ENCODE results near the gene BSN. TPM values are rescaled to one million over a fixed set of nuclear protein-coding genes. Genes with fewer than 3 reads are reported as not detected.
A peak's percentile ranks its signal among the peaks of the same experiment; 100 is the strongest.

Gene BSN
- polyA plus RNA-seq (2011; rRNA removed) (0.04 and 0.05 TPM in 2 replicates), polyA plus RNA-seq (2017; fragmentation: RNase III; extraction: RNeasy Plus Mini Kit Qiagen cat#74134 plus additional on column Dnase treatment) (0.03 to 0.08 TPM (median 0.08 TPM) in 3 replicates), polyA minus RNA-seq (2011; rRNA and poly(A)+ RNA removed) (0.08 and 0.10 TPM in 2 replicates)
- 0.05 and 0.09 TPM in 2 replicates for polyA plus RNA-seq (2012; cell fraction: cytosol; rRNA removed)
- polyA plus RNA-seq (2012; cell fraction: nucleus; rRNA removed) = 0.17 and 0.20 TPM in 2 replicates

- Histone ChIP-seq H3K4me1 (peaks cover 8% of the 10 kb centered on the region; the same call in 2 of the 3 replicates), H3K4me3 (peak within 1 kb of the TSS; percentile 67), H3K4me2 (peak within 1 kb of the TSS; percentile 94), H3K9me3 (no peaks in the 10 kb centered on the region), H3K27ac (peak within 1 kb of the TSS; percentile 84 to 94)
- CTCF ChIA-PET = interaction anchor here (6.2 to 7.8 kb wide), 2 partner anchors 14 to 117 kb away, joined by 26 to 40 read pairs; no protein-coding TSS in a partner anchor
- WGBS (ENCODE audit: missing lambda C conversion rate) = 33% methylated on average over 11 of the region's 76 CpGs
- ATAC-seq (peak; percentile 85 to 87), DNase-seq (ENCODE audit: low read depth in 1 of 2, low spot score in 1 of 2) (peak; percentile 81 to 82), FAIRE-seq (no peak)
- POLR2A ChIA-PET = interaction anchor here (1.4 to 2.1 kb wide), 2 partner anchors 14 to 119 kb away, joined by 4 to 8 read pairs; no protein-coding TSS in a partner anchor
- TF ChIP-seq ATOH8 (CRISPR knock-in tag; IDR thresholded peaks at IDR 0.05; ENCODE audit: low read depth) (no peak), MAZ (IDR thresholded peaks at IDR 0.05; ENCODE audit: borderline replicate concordance, low read depth, low read length) (no peak), MYC (IDR thresholded peaks at IDR 0.05; ENCODE audit: borderline replicate concordance, low read length) (no peak), SMC3 (IDR thresholded peaks at IDR 0.05) (no peak), EP300 (IDR thresholded peaks at IDR 0.05) (no peak), POLR2A (IDR thresholded peaks at IDR 0.05; ENCODE audit: low read length) (peak; percentile 32; the same call in 1 of the 2 replicates), RNF2 (IDR thresholded peaks at IDR 0.05; ENCODE audit: borderline replicate concordance, low read depth) (no peak), JUNB (IDR thresholded peaks at IDR 0.05) (no peak), RFX5 (IDR thresholded peaks at IDR 0.05) (no peak), NPAS2 (CRISPR knock-in tag; IDR thresholded peaks at IDR 0.05; ENCODE audit: borderline replicate concordance) (no peak), MAX (IDR thresholded peaks at IDR 0.05) (peak; percentile 45; the same call in 1 of the 2 replicates), REST (IDR thresholded peaks at IDR 0.05) (no peak), ELK1 (IDR thresholded peaks at IDR 0.05; ENCODE audit: low read depth, low read length) (no peak), RARB (CRISPR knock-in tag; IDR thresholded peaks at IDR 0.05) (no peak), NR3C1 (IDR thresholded peaks at IDR 0.05) (no peak), HOXA7 (CRISPR knock-in tag; IDR thresholded peaks at IDR 0.05) (no peak), ZC3H11A (IDR thresholded peaks at IDR 0.05) (no peak), PHF8 (IDR thresholded peaks at IDR 0.05; ENCODE audit: borderline replicate concordance, low read depth) (peak; percentile 36; the same call in 1 of the 2 replicates), JUN (IDR thresholded peaks at IDR 0.05) (no peak), HDAC2 (IDR thresholded peaks at IDR 0.05) (no peak), HES2 (IDR thresholded peaks at IDR 0.05) (no peak), PBX3 (IDR thresholded peaks at IDR 0.05) (no peak), USF2 (IDR thresholded peaks at IDR 0.05) (no peak), EHF (CRISPR knock-in tag; IDR thresholded peaks at IDR 0.05) (no peak), E2F6 (IDR thresholded peaks at IDR 0.05; ENCODE audit: borderline replicate concordance, low read depth) (0 out of 2 replicates have a peak, but pooled peaks have one; percentile 31), FOSL2 (IDR thresholded peaks at IDR 0.05) (no peak), FOSL2 (CRISPR knock-in tag; IDR thresholded peaks at IDR 0.05) (no peak)
Observed at GRCh38 chr3:49553692-49554632, at the start of gene BSN. Gene BSN, plus strand, starts transcription at chr3:49554477. Its CDS starts 126 bp downstream, at chr3:49554603.
